Right atrium auricular region (tissue), 2 donors: Measurements from ENCODE around the gene ZDHHC15. TPM values are rescaled to one million over a fixed set of nuclear protein-coding genes. Genes with fewer than 3 reads are reported as not detected.

ENCODE experiments used
- DNase-seq: peaks from one replicate; pipeline ENCODE4 v3.0.0-alpha.2; 2019; ENCODE audit warnings: low spot score
- H3K27ac ChIP-seq, 2 donors: fragments of 200-600 bp; sonication (generic); 1 replicate in 1 of 2; 2 replicates in 1 of 2; pipeline ENCODE4 v1.5.1; 2016 to 2019
- H3K27me3 ChIP-seq, 2 donors: fragments of 200-600 bp; sonication (generic); one replicate each; pipeline versions ENCODE4 v1.5.1 to v1.6.0; 2017 to 2019
- H3K36me3 ChIP-seq: fragments of 200-600 bp; sonication (generic); one replicate; pipeline ENCODE4 v1.5.1; 2016
- H3K4me1 ChIP-seq, 2 donors: fragments of 200-600 bp; sonication (generic); one replicate each; pipeline versions ENCODE4 v1.5.1 to v1.6.0; 2017 to 2019
- H3K4me3 ChIP-seq, 2 donors: fragments of 200-600 bp; sonication (generic); 1 replicate in 1 of 2; 2 replicates in 1 of 2; pipeline ENCODE4 v1.5.1; 2017 to 2019; ENCODE audit warnings: mild to moderate bottlenecking in 1 of 2, moderate library complexity in 1 of 2
- H3K9me3 ChIP-seq, 2 donors: fragments of 200-600 bp; sonication (generic); one replicate each; pipeline ENCODE4 v1.5.1; 2019
- CTCF ChIP-seq, 2 donors: fragments of 200-600 bp; sonication (generic); IDR thresholded peaks; one replicate each; pipeline ENCODE4 v1.5.1; 2019; ENCODE audit warnings: antibody characterized with exemption in 2 of 2
- total RNA-seq, 2 donors: library from RNA; depleted of rRNA; stranded (reverse); fragments of >200 nt; gene quantifications; one replicate each; pipeline ENCODE4 v1.1.0, GENCODE V29; 2016

The ZDHHC15 gene
- total RNA-seq, 2 donors from 2014 or later, result 2.8 to 3.6 TPM

GRCh38 chrX:75327607-75328006 is 195.2 kb downstream of the ZDHHC15 start:
- H3K27me3 ChIP-seq, result no peaks in the 10 kb centered on the region
- no peak for DNase-seq
- no peak overlapping the region for H3K27ac ChIP-seq
- peaks cover 0 to 14% of the 10 kb centered on the region in 2 donors for H3K9me3 ChIP-seq
- H3K4me3 ChIP-seq, result no peak overlapping the region
- peaks cover 3% of the 10 kb centered on the region for H3K36me3 ChIP-seq
- no peak for TF ChIP-seq CTCF (IDR thresholded peaks at IDR 0.05)
- H3K4me1 ChIP-seq, result no peaks in the 10 kb centered on the region

Other genes starting within 250 kb of the ZDHHC15 start
- gene UPRT, start 249.0 kb downstream of the ZDHHC15 start, total RNA-seq, result 10 to 100 TPM in 1 of 2 donors, 1 to 10 TPM in 1; 8.7 to 11.2 TPM